HepG2 (cell line): ENCODE measurements around the gene GIPC2. TPM values are rescaled to one million over a fixed set of nuclear protein-coding genes. Genes with fewer than 3 reads are reported as not detected.

Experiments
- ASH2L ChIP-seq: fragments of 300-600, 200-600 bp; sonication (generic); IDR thresholded peaks from 2 replicates; pipeline ENCODE4 v1.7.0; 2017; ENCODE audit warnings: low read depth, mild to moderate bottlenecking, moderate library complexity, mixed read lengths, low read length; ENCODE audit not compliant: insufficient read length
- ATF5 ChIP-seq: sonication (generic); formaldehyde crosslinking; IDR thresholded peaks from 2 replicates; pipeline ENCODE4 v1.4.0; 2020; ENCODE audit warnings: mild to moderate bottlenecking, low read depth, missing genetic modification reagents
- BRD4 ChIP-seq: sonication (generic); formaldehyde crosslinking; IDR thresholded peaks from 2 replicates; pipeline ENCODE4 v1.4.0; 2020; ENCODE audit warnings: missing genetic modification reagents
- HDAC6 ChIP-seq: fragments of 200-600 bp; sonication (generic); IDR thresholded peaks from 2 replicates; pipeline ENCODE4 v1.7.0; 2017; ENCODE audit warnings: mild to moderate bottlenecking, antibody characterized with exemption, low read length, low read depth
- MED1 ChIP-seq: sonication (generic); formaldehyde crosslinking; IDR thresholded peaks from 2 replicates; pipeline ENCODE4 v1.4.0; 2020; ENCODE audit warnings: missing genetic modification reagents
- NFYB ChIP-seq: sonication (generic); formaldehyde crosslinking; IDR thresholded peaks from 2 replicates; pipeline ENCODE4 v1.4.0; 2020; ENCODE audit warnings: missing genetic modification reagents
- NR1H2 ChIP-seq: sonication (generic); formaldehyde crosslinking; IDR thresholded peaks from 2 replicates; pipeline ENCODE4 v1.8.1; 2022; ENCODE audit warnings: low read depth, missing genetic modification reagents, borderline replicate concordance
- TRIM24 ChIP-seq: sonication (generic); formaldehyde crosslinking; IDR thresholded peaks from 2 replicates; pipeline ENCODE4 v1.8.0; 2022; ENCODE audit warnings: mild to moderate bottlenecking, missing genetic modification reagents
- ZBTB7B ChIP-seq: sonication (generic); formaldehyde crosslinking; IDR thresholded peaks from 2 replicates; pipeline ENCODE4 v1.4.0; 2020; ENCODE audit warnings: missing genetic modification reagents
- ZKSCAN8 ChIP-seq: IDR thresholded peaks from 2 replicates; pipeline ENCODE4 v1.6.1; 2016; ENCODE audit warnings: borderline replicate concordance, missing genetic modification reagents, missing compliant biosample characterization
- ZNF44 ChIP-seq: sonication (generic); formaldehyde crosslinking; IDR thresholded peaks from 2 replicates; pipeline ENCODE4 v1.5.1; 2020; ENCODE audit warnings: mild to moderate bottlenecking, missing genetic modification reagents
- ZNF513 ChIP-seq: sonication (generic); formaldehyde crosslinking; conservative IDR thresholded peaks from 2 replicates; pipeline ENCODE4 v1.5.0; 2020; ENCODE audit warnings: missing genetic modification reagents
- ZNF850 ChIP-seq: sonication (generic); formaldehyde crosslinking; conservative IDR thresholded peaks from 2 replicates; pipeline ENCODE4 v1.9.0; 2021; ENCODE audit warnings: mild to moderate bottlenecking, missing genetic modification reagents
- ZSCAN29 ChIP-seq: sonication (generic); formaldehyde crosslinking; conservative IDR thresholded peaks from 2 replicates; pipeline ENCODE4 v1.4.0; 2020; ENCODE audit warnings: mild to moderate bottlenecking, missing genetic modification reagents
- polyA plus RNA-seq, 8 experiments: library from polyadenylated mRNA; depleted of rRNA in 3 of 8; stranded (reverse) in 7 of 8; unstranded in 1 of 8; fragments of >200 nt; fragmentation: Illumina TruSeq in 4 of 8; extraction: Trizol in 4 of 8; gene quantifications; 2 replicates each; pipeline versions ENCODE4 v1.2.1 to v1.2.3, GENCODE V29; 2011 to 2016; ENCODE audit warnings: low read depth in 4 of 8, missing spikeins in 1 of 8, mixed read lengths in 1 of 8; ENCODE audit not compliant: insufficient read depth in 1 of 8
- total RNA-seq, 5 experiments: library from RNA; depleted of rRNA; stranded (reverse); fragments of >200 nt; fragmentation: Illumina TruSeq; extraction: Trizol; gene quantifications; 2 replicates each; pipeline ENCODE4 v1.2.3, GENCODE V29; 2016; ENCODE audit warnings: low read depth in 1 of 5
- TF ChIP-seq, protein P1 (sequence below): IDR thresholded peaks from 2 replicates; pipeline ENCODE4 v1.6.1; 2018; ENCODE audit warnings: missing genetic modification reagents
- TF ChIP-seq, protein P2 (sequence below): sonication (generic); formaldehyde crosslinking; IDR thresholded peaks from 2 replicates; pipeline ENCODE4 v1.4.0; 2020; ENCODE audit warnings: missing genetic modification reagents, borderline replicate concordance
- TF ChIP-seq, protein P3 (sequence below): sonication (generic); formaldehyde crosslinking; IDR thresholded peaks from 2 replicates; pipeline ENCODE4 v1.4.0; 2020; ENCODE audit warnings: missing genetic modification reagents
- TF ChIP-seq, protein P4 (sequence below): sonication (generic); formaldehyde crosslinking; IDR thresholded peaks from 2 replicates; pipeline ENCODE4 v1.5.1; 2020; ENCODE audit warnings: mild to moderate bottlenecking, missing genetic modification reagents, borderline replicate concordance

Gene GIPC2
- total and polyA plus RNA-seq, 2 of the 13 experiments (the other 11 are each of a cell fraction or from before 2014, with no cell fraction given) = 6.1 to 21.6 TPM

DNA sequence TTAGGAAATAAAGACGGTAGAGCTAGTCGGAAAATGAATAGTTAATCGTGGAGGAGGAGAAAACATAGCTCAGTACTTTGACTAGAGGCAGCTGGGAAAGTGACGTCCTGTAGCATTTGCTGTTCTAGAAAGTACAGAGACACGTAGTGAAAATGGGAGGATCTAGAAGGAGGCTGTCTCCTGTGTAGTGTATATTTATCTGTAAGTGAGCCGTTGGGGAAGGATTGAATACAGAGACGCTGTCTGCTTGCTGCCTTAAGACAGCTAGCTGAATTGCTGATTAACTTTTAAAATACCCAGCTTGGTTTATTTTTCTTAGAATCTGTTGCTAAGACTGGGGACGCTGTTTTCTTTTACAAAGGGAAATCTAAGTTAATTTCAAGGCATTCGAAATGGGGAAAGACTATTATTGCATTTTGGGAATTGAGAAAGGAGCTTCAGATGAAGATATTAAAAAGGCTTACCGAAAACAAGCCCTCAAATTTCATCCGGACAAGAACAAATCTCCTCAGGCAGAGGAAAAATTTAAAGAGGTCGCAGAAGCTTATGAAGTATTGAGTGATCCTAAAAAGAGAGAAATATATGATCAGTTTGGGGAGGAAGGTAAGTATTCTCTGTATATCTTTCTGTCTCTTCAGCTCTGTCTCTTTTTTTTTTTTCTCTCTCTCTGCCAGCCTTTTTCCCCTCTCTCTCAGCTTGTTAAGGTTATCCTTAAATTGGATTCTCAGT is 40.9 kb upstream of the GIPC2 start, which contains the start of gene DNAJB4 (continued):
- TF ChIP-seq HDAC6 (no peak), ZNF513 (CRISPR knock-in tag) (no peak), ATF5 (no peak), ASH2L (no peak), ZNF44 (no peak), ZKSCAN8 (CRISPR knock-in tag) (no peak), ZBTB7B (CRISPR knock-in tag) (no peak), ZNF850 (CRISPR knock-in tag) (no peak), MED1 (CRISPR knock-in tag) (peak; percentile 45; the same call in 1 of the 2 replicates), TRIM24 (CRISPR knock-in tag) (no peak), BRD4 (CRISPR knock-in tag) (no peak), NFYB (CRISPR knock-in tag) (0 out of 2 replicates have a peak, but pooled peaks have one; percentile 21), ZSCAN29 (CRISPR knock-in tag) (no peak), NR1H2 (no peak)
- TF ChIP-seq, protein P1, sequence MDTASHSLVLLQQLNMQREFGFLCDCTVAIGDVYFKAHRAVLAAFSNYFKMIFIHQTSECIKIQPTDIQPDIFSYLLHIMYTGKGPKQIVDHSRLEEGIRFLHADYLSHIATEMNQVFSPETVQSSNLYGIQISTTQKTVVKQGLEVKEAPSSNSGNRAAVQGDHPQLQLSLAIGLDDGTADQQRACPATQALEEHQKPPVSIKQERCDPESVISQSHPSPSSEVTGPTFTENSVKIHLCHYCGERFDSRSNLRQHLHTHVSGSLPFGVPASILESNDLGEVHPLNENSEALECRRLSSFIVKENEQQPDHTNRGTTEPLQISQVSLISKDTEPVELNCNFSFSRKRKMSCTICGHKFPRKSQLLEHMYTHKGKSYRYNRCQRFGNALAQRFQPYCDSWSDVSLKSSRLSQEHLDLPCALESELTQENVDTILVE (CRISPR knock-in tag) = no peak; the same call in 1 of the 2 replicates
- TF ChIP-seq, protein P2, sequence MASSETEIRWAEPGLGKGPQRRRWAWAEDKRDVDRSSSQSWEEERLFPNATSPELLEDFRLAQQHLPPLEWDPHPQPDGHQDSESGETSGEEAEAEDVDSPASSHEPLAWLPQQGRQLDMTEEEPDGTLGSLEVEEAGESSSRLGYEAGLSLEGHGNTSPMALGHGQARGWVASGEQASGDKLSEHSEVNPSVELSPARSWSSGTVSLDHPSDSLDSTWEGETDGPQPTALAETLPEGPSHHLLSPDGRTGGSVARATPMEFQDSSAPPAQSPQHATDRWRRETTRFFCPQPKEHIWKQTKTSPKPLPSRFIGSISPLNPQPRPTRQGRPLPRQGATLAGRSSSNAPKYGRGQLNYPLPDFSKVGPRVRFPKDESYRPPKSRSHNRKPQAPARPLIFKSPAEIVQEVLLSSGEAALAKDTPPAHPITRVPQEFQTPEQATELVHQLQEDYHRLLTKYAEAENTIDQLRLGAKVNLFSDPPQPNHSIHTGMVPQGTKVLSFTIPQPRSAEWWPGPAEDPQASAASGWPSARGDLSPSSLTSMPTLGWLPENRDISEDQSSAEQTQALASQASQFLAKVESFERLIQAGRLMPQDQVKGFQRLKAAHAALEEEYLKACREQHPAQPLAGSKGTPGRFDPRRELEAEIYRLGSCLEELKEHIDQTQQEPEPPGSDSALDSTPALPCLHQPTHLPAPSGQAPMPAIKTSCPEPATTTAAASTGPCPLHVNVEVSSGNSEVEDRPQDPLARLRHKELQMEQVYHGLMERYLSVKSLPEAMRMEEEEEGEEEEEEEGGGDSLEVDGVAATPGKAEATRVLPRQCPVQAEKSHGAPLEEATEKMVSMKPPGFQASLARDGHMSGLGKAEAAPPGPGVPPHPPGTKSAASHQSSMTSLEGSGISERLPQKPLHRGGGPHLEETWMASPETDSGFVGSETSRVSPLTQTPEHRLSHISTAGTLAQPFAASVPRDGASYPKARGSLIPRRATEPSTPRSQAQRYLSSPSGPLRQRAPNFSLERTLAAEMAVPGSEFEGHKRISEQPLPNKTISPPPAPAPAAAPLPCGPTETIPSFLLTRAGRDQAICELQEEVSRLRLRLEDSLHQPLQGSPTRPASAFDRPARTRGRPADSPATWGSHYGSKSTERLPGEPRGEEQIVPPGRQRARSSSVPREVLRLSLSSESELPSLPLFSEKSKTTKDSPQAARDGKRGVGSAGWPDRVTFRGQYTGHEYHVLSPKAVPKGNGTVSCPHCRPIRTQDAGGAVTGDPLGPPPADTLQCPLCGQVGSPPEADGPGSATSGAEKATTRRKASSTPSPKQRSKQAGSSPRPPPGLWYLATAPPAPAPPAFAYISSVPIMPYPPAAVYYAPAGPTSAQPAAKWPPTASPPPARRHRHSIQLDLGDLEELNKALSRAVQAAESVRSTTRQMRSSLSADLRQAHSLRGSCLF = no peak
- TF ChIP-seq, protein P3, sequence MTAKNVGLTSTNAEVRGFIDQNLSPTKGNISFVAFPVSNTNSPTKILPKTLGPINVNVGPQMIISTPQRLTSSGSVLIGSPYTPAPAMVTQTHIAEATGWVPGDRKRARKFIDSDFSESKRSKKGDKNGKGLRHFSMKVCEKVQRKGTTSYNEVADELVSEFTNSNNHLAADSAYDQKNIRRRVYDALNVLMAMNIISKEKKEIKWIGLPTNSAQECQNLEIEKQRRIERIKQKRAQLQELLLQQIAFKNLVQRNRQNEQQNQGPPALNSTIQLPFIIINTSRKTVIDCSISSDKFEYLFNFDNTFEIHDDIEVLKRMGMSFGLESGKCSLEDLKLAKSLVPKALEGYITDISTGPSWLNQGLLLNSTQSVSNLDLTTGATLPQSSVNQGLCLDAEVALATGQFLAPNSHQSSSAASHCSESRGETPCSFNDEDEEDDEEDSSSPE (CRISPR knock-in tag) = peak; percentile 13; the same call in 1 of the 2 replicates
- TF ChIP-seq, protein P4, sequence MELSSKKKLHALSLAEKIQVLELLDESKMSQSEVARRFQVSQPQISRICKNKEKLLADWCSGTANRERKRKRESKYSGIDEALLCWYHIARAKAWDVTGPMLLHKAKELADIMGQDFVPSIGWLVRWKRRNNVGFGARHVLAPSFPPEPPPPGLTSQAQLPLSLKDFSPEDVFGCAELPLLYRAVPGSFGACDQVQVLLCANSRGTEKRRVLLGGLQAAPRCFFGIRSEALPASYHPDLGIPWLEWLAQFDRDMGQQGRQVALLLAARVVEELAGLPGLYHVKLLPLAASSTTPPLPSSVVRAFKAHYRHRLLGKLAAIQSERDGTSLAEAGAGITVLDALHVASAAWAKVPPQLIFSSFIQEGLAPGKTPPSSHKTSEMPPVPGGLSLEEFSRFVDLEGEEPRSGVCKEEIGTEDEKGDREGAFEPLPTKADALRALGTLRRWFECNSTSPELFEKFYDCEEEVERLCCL (CRISPR knock-in tag) = no peak
